D721Med (cell line): ENCODE data around the gene TBCC.
A peak's percentile ranks its signal among the peaks of the same experiment; 100 is the strongest.

Experiments
- DNase-seq: peaks from one replicate; pipeline ENCODE4 v3.0.0; 2011; ENCODE audit warnings: low spot score; ENCODE audit not compliant: insufficient read length
- FAIRE-seq: peaks from 2 replicates; lab custom pipeline; 2011; peaks lifted over from hg19 to GRCh38; lab: Jason Lieb, UNC
- TF ChIP-seq, protein P1 (sequence below): IDR thresholded peaks from 2 replicates; pipeline ENCODE4 v1.5.1; 2012; ENCODE audit warnings: mild to moderate bottlenecking, control low read depth; ENCODE audit not compliant: insufficient read depth; ENCODE audit errors: missing control alignments

Gene TBCC

DNA sequence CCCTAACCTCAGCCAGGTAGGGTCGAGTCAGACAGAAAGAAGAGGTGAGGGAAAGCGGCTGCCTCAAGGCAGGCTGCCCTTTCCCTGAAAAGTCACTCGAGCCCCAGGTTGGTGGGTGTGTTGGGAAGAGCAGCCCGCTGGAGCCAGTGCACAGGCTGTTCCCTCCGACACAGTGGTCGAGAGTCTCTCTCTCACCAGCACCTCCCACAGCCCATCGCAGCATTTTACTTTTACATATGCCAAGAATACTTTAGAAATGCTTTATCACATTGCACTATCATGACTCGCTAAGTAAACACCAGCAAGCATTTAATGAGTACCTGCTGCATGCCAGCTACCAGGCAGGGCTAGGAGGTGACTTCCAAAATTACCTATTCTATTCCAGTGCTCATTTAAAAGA, 25.2 kb downstream of the TBCC start:
- TF ChIP-seq, protein P1, sequence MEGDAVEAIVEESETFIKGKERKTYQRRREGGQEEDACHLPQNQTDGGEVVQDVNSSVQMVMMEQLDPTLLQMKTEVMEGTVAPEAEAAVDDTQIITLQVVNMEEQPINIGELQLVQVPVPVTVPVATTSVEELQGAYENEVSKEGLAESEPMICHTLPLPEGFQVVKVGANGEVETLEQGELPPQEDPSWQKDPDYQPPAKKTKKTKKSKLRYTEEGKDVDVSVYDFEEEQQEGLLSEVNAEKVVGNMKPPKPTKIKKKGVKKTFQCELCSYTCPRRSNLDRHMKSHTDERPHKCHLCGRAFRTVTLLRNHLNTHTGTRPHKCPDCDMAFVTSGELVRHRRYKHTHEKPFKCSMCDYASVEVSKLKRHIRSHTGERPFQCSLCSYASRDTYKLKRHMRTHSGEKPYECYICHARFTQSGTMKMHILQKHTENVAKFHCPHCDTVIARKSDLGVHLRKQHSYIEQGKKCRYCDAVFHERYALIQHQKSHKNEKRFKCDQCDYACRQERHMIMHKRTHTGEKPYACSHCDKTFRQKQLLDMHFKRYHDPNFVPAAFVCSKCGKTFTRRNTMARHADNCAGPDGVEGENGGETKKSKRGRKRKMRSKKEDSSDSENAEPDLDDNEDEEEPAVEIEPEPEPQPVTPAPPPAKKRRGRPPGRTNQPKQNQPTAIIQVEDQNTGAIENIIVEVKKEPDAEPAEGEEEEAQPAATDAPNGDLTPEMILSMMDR = no peak
- no peak for FAIRE-seq
- no peak for DNase-seq

DNA sequence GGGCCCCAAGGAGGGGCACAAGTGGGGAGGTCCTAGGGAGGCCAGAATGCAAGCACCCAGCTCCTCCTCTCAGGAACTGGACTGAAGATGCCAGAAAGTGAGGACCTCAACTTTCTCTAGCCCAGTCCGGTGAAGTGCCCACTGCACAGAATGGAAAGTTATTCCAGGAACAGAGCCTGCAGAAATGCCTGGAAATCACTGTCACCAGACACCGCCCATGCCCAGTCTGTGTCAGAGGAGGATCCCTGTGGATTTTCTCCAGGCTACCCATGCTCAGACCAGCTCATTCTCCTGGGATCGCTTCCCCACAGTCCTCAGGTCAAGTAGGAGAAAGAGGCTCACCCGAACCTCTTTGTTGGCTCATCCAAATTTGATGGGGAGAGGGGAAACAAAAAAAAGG, 30.0 kb downstream of the TBCC start:
- no peak for FAIRE-seq
- DNase-seq = no peak
- TF ChIP-seq, protein P1 = no peak

- TF ChIP-seq, protein P1 = no peak
- DNase-seq = no peak
- FAIRE-seq = no peak
These were observed 31.7 kb downstream of the TBCC start for GRCh38 chr6:42714098-42714761.

DNA sequence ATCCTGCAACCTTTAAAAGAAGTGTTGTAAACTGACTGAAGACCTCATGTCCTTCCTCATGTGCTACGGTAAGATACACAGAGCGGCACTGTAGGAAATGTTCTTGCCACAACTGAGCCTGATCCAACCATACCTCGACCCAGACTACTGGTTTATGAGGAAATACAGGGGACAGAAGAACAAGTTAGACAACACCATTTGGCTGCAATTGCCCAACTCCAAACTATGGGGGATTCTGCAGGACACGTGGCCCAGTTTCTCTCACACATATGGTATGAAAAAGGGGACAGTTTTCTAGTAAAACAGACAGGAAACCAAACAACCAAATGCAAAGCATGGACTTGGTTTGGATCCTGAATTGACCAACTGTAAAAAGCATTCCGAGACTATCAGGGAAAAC, 34.0 kb downstream of the TBCC start:
- DNase-seq (no peak), FAIRE-seq (no peak)
- TF ChIP-seq, protein P1 = no peak

- TF ChIP-seq, protein P1 = no peak
- FAIRE-seq (peak; percentile 60), DNase-seq (peak; percentile 79)
These were observed 35.6 kb downstream of the TBCC start for GRCh38 chr6:42710316-42710715.

- DNase-seq = no peak
- TF ChIP-seq, protein P1 = no peak
- FAIRE-seq = no peak
These were observed 36.0 kb downstream of the TBCC start for GRCh38 chr6:42709871-42710270.

DNA sequence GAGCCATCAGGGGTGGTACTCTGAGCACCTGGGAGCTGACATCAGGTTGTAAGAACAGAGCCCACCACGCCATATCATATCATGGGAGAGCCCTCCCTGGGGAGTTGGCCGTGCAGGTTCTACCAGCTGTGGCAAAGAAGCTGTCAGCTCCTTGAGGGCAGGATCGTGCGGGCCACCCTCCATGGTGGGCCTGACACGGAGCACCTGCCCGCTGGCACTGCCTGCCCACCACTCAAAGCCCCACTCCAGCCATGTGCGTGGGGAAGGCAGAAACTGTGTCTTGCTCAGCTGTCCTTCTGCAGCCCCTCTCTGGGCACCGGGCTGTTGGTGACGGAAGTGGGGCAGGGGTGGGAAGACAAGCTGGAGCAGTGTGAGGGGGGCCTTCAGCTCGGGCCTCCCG, 37.8 kb downstream of the TBCC start:
- no peak for FAIRE-seq
- DNase-seq = no peak
- TF ChIP-seq, protein P1 = no peak
